Activated T-cell treated with anti-CD3 and anti-CD28 coated beads, Interleukin-2, amount 50 U/mL, for 48 hours (primary cell): ENCODE results near the gene CD200.

Source experiments
- DNase-seq, 2 experiments: peaks; one replicate each; pipeline ENCODE4 v3.0.0-alpha.2; 2020

Gene CD200

GRCh38 chr3:112333381-112334317 is 693 bp downstream of the CD200 start:
- DNase-seq: peak in 1 of 2 experiments; percentile 56

GRCh38 chr3:112334691-112335433 is 1.9 kb downstream of the CD200 start:
- no peak for DNase-seq

DNA sequence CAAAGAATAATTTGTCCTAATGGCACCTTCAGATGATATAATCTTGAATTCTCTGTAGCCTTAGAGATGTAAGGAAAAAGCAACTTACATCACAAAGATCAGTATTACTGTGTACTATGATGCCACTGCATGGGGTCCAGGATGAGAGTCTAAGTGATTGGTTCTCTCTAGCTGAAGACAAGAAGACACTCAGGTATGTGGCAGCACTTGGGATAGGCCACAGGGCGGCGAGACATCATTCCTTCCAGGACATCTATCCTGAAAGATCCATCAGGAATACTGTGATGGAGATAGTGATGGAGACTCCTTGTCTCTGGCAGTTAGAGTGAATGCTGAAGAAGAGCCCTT is 2.5 kb downstream of the CD200 start:
- no peak for DNase-seq

DNA sequence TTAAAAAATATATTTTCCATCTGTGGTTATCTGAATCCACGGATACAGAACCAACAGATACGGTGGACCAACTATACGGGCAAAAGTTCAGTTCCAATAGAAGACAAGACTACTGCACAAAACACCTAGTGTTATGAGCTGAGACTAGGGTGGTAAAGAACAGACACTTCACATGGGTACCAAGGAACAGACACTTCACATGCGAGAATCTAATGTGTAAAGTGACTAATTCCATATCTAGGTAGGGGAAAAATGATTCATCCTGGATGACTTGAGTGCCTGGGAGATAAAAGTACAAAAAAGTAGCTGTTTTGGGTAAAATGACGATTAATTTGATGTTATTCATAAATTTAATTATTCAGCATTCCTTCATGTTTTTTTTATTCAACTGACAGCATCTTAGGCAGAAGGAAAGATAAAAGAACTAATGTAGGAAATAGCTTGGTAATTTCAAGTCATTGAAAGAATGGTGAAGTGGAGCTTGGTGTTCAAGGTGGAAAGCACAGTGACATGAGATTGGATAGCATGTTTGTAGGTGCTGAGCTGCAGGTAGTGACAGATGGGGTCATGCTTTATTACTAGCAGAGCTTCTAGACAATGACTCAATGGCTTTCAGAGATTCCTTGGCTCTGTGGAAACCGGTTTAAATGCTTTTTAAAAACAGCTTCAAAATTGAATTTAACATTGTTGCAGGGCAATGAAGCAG is 5.2 kb downstream of the CD200 start:
- no peak for DNase-seq

GRCh38 chr3:112338727-112339056 is 5.7 kb downstream of the CD200 start:
- DNase-seq: no peak

GRCh38 chr3:112339134-112339533 is 6.2 kb downstream of the CD200 start:
- no peak for DNase-seq

GRCh38 chr3:112339609-112340008 is 6.7 kb downstream of the CD200 start:
- no peak for DNase-seq

- DNase-seq: no peak
Measured at GRCh38 chr3:112341386-112341785, 8.4 kb downstream of the CD200 start.

GRCh38 chr3:112345681-112346080 is 12.7 kb downstream of the CD200 start:
- DNase-seq: no peak

GRCh38 chr3:112346491-112347122 is 13.7 kb downstream of the CD200 start:
- DNase-seq: no peak

DNA sequence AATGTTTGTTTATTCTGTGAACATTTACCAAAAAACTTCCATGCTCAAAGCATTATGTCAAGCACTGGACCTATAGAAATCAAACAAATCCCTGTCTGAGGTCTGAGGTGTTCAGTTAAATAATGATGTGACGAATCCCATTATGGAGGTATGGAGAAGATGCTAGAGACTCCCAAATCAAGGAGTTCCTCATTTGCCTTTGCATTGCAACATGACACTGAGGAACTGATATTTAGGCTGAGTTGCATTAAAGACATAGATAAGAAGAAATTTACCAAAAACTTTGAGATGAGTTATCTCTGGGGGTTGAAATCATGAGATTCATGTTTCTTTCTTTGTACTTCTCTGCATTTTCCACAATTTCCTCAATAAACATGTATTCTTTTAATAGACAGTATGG is 16.0 kb downstream of the CD200 start:
- DNase-seq: no peak

- no peak for DNase-seq
Measured at GRCh38 chr3:112349557-112349956, 16.6 kb downstream of the CD200 start.

DNA sequence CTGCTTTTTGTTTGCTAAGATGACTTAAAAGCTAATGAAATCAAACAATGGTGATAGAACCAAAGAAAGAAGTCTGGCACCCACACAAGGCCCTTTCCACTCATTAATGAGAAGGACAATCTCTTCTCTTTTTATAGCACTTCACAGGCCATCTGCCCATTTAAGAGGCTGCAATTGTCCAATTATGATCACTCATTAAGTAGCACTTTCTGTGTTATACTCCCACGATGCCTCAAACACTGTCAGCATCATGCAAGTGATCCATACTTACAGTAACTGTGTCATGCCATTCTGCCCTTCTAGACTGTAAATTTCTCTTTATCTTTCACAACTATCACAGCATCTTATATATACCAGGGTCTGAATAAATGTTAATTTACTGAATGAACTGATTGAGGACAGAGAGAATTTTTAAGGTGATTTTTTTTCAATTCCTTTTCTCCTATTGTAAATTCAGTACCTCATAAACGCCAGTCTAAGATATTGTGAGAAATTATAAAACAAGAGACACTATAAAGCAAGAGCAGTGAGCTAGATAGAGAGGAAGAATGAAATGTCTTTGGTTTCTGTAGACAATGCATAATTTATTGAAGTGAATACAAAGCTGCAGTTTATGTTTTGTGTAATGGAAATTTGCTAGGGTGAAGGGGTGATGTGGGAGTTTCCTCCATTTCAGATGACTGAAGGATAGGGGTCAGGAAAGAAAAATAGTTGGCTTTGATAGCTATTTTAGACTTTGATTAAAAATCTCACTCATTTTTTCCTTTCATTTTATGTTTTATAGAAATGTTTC is 17.3 kb downstream of the CD200 start:
- DNase-seq: no peak

DNA sequence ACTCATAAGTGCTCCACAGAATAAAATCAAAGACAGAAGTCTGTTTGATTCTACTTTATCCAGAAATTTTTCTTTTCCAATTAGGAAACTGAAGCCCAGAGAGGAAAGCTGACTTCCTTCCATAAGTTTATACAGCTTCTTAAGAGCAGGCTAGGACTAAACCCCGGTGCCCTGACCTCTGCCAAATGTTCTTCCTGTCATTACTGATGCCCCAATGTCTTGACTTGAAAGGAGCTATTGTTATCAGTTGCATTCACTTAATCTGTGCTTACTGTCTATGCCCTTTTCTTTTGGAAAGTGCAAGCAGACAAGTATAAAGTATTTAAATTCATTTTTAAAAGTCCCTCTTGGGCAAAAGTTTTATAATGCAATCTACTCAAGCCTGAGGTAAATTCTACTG is 18.1 kb downstream of the CD200 start:
- DNase-seq: no peak

GRCh38 chr3:112351823-112352222 is 18.9 kb downstream of the CD200 start:
- no peak for DNase-seq

DNA sequence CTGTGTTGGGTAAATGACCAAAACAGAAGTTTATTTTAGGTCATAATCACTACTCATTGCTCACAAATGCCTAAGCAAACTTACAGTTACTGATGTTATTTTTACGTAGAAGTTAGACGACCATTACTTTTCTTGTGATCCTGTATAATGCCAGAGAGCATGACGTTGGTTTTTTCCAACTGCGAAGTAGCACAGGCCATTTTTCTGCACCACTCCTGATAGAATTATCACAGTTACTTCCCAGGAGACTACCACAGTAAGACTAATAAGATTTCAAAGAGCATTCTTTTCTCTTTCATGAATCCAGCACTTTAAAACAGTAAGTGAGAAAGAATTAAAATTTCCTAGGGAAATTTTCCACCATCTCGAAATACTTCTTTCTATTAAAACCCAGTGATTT is 19.8 kb downstream of the CD200 start:
- no peak for DNase-seq

DNA sequence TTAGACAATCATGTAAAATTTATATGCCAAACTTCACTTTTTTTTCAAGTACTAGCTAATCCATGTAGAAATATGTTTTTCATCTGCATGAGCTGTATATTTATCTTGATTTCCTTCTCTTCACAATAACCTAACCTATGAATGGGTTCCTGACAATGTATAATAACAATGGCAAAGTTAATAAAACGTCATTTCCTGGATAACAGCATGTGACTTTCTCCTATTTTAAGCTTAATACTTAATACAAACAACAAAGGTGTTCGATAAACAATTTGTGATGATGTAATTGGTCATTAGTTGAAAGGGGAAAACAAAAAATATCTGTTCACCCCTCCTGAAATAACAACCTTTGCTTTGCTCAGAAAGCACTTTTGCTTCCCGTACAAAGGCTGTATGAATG is 20.4 kb downstream of the CD200 start:
- DNase-seq: no peak

- DNase-seq: no peak
Measured at GRCh38 chr3:112354642-112355306, 21.8 kb downstream of the CD200 start.

DNA sequence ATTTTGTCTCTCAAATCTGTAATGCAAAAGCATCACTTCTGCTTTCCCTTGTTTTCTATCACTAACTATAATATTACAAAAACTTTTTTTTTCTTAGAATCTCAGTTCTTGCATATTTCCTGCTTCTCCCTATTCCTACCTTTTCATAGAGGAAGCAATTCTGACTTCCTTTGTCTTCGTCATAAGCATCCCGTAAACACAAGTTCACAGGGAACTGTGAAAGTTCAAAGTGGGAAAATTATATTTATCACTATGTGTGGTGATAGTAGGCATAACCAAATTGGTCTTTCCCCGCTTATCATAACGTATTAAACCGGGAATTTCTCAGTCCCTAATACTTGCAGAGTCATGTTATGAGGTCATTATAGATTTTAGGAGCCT is 22.3 kb downstream of the CD200 start:
- DNase-seq: no peak

- DNase-seq: peak in 1 of 2 experiments; percentile 32
Measured at GRCh38 chr3:112357930-112358780, 25.2 kb downstream of the CD200 start.

GRCh38 chr3:112360561-112360960 is 27.6 kb downstream of the CD200 start:
- no peak for DNase-seq
